ENCODE data around the gene CYSRT1.
A peak's percentile ranks its signal among the peaks of the same experiment; 100 is the strongest.
"Not testable (repeated sequence)": the region's sequence is repeated elsewhere in the genome, so short reads cannot be mapped to it uniquely, and the experiment has no call there.

The CYSRT1 gene

GRCh38 chr9:137251490-137252268 lies 26.7 kb downstream of the CYSRT1 start:
- DNase-seq (ENCODE audit: low read depth in 1 of 2, low spot score in 1 of 2) = no peak

- no peak for DNase-seq (ENCODE audit: low read depth in 1 of 2, low spot score in 1 of 2)
Measured at GRCh38 chr9:137252555-137253506, 27.9 kb downstream of the CYSRT1 start.

GRCh38 chr9:137253717-137254623 lies 29.0 kb downstream of the CYSRT1 start:
- no peak for DNase-seq (ENCODE audit: low read depth in 1 of 2, low spot score in 1 of 2)

GRCh38 chr9:137254624-137255447 lies 29.9 kb downstream of the CYSRT1 start, which contains the start of gene NELFB:
Gene NELFB, plus strand, starts transcription at chr9:137255327.
- peak; percentile 93 to 96 for DNase-seq (ENCODE audit: low read depth in 1 of 2, low spot score in 1 of 2)

GRCh38 chr9:137255448-137256114 lies 30.6 kb downstream of the CYSRT1 start:
- no peak for DNase-seq (ENCODE audit: low read depth in 1 of 2, low spot score in 1 of 2)

GRCh38 chr9:137256362-137256761 lies 31.4 kb downstream of the CYSRT1 start:
- DNase-seq (ENCODE audit: low read depth in 1 of 2, low spot score in 1 of 2) = no peak

- no peak for DNase-seq (ENCODE audit: low read depth in 1 of 2, low spot score in 1 of 2)
Measured at GRCh38 chr9:137256856-137257255, 31.9 kb downstream of the CYSRT1 start.

GRCh38 chr9:137262173-137262908 lies 37.4 kb downstream of the CYSRT1 start:
- DNase-seq (ENCODE audit: low read depth in 1 of 2, low spot score in 1 of 2) = not testable (repeated sequence)

GRCh38 chr9:137262909-137263285 lies 37.9 kb downstream of the CYSRT1 start:
- no peak for DNase-seq (ENCODE audit: low read depth in 1 of 2, low spot score in 1 of 2)

GRCh38 chr9:137263506-137263905 lies 38.5 kb downstream of the CYSRT1 start:
- no peak for DNase-seq (ENCODE audit: low read depth in 1 of 2, low spot score in 1 of 2)

- DNase-seq (ENCODE audit: low read depth in 1 of 2, low spot score in 1 of 2) = no peak
Measured at GRCh38 chr9:137264067-137264466, 39.1 kb downstream of the CYSRT1 start.

GRCh38 chr9:137265496-137266161 lies 40.7 kb downstream of the CYSRT1 start:
- no peak for DNase-seq (ENCODE audit: low read depth in 1 of 2, low spot score in 1 of 2)

GRCh38 chr9:137266162-137266527 lies 41.2 kb downstream of the CYSRT1 start:
- DNase-seq (ENCODE audit: low read depth in 1 of 2, low spot score in 1 of 2) = no peak

- no peak for DNase-seq (ENCODE audit: low read depth in 1 of 2, low spot score in 1 of 2)
Measured at GRCh38 chr9:137266585-137267453, 41.8 kb downstream of the CYSRT1 start.

- DNase-seq (ENCODE audit: low read depth in 1 of 2, low spot score in 1 of 2) = no peak
Measured at GRCh38 chr9:137267933-137268355, 43.0 kb downstream of the CYSRT1 start.

- DNase-seq (ENCODE audit: low read depth in 1 of 2, low spot score in 1 of 2) = no peak
Measured at GRCh38 chr9:137268538-137269201, 43.7 kb downstream of the CYSRT1 start.

- DNase-seq (ENCODE audit: low read depth in 1 of 2, low spot score in 1 of 2) = no peak
Measured at GRCh38 chr9:137269231-137269772, 44.3 kb downstream of the CYSRT1 start.
